Measurements from ENCODE around the gene CACHD1.
"Not testable (repeated sequence)": the region's sequence is repeated elsewhere in the genome, so short reads cannot be mapped to it uniquely, and the experiment has no call there.

The CACHD1 gene

DNA sequence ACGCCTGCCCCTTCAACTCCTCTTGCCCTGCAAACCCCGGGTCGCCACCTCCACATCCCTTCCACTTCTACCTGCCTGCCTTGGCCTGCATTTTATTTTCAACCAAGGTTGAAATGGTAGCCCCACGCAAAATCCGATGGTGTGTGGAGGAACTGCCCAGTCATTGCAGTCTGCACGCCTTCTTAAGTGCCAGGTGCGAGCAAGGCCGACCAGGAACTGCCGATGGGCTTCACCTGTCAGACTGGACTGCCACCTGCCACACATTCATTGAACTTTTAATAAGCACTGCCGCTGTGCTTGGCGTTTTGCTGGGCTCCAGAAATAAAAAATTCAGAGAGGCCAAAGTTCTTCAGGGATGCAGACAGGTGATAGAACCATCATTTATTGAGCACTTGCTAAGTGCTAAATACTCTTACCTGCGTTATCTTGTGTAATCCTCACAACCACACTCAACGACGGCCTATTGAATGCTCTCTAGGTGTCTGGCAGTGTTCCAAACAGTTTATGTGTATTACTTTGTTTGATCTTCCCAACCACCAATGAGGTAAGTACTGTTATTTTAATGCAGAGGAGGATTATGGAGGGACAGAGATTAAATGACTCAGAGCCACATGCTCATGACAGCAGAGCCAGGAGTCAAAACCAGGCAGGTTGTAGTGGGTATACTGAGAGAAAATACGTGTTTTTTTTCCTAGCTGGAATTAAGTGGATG lies 36.2 kb downstream of the CACHD1 start:
- H2BK5ac ChIP-seq (ENCODE audit: low read depth, low read length, poor library complexity, severe bottlenecking): no peak overlapping the region
- peak overlapping the region; percentile 35 for H4K8ac ChIP-seq (ENCODE audit: low read length)
- H3K4ac ChIP-seq (ENCODE audit: low read depth in 1 of 2, low read length in 2 of 2): no peak overlapping the region
- peak overlapping the region; percentile 67 for H2AFZ ChIP-seq (ENCODE audit: low read depth, low read length)
- H2BK15ac ChIP-seq (ENCODE audit: low read depth, poor library complexity, severe bottlenecking): no peak overlapping the region
- DNase-seq: no peak
- 64% methylated on average over 15 of the region's 15 CpGs for WGBS
- H3K36me3 ChIP-seq (ENCODE audit: control insufficient read depth in 1 of 2, insufficient read depth in 2 of 2, low read depth in 1 of 2, low read length in 2 of 2): no peaks in the 10 kb centered on the region
- peaks cover 7% of the 10 kb centered on the region for H3K4me1 ChIP-seq (ENCODE audit: control insufficient read depth, insufficient read depth, low read depth, low read length)
- no peak overlapping the region for H3K14ac ChIP-seq (ENCODE audit: low read length in 2 of 2)
- no peaks in the 10 kb centered on the region for H3K9me3 ChIP-seq (ENCODE audit: control insufficient read depth, low read length)
- H3K27me3 ChIP-seq (ENCODE audit: control insufficient read depth in 1 of 2, insufficient read depth in 1 of 2, low read length in 2 of 2): no peaks in the 10 kb centered on the region
- no peak overlapping the region for H4K91ac ChIP-seq (ENCODE audit: low read length)
- H3K79me1 ChIP-seq (replicated peaks; ENCODE audit: low read length, poor library complexity, severe bottlenecking): peaks cover 7% of the 10 kb centered on the region
- no peak overlapping the region for H2BK12ac ChIP-seq (ENCODE audit: low read length in 2 of 2)
- H3K18ac ChIP-seq (ENCODE audit: low read depth in 1 of 2, low read length in 2 of 2): peak overlapping the region in 1 of 2 experiments; percentile 11
- H3K23ac ChIP-seq (ENCODE audit: low read length in 2 of 2): no peak overlapping the region
- H3K4me3 ChIP-seq (ENCODE audit: insufficient read depth in 1 of 2, low read depth in 1 of 2, low read length in 2 of 2): peak overlapping the region; percentile 59 to 62
- no peak overlapping the region for H3K9ac ChIP-seq (ENCODE audit: low read length)
- no peak overlapping the region for H2AK5ac ChIP-seq (ENCODE audit: low read length, severe bottlenecking)
- no peak overlapping the region for H2BK120ac ChIP-seq (ENCODE audit: low read depth, low read length)
- H3K27ac ChIP-seq (ENCODE audit: low read length, poor library complexity, severe bottlenecking): no peak overlapping the region
- peak overlapping the region; percentile 80 for H3K4me2 ChIP-seq (ENCODE audit: low read length, poor library complexity, severe bottlenecking)

DNA sequence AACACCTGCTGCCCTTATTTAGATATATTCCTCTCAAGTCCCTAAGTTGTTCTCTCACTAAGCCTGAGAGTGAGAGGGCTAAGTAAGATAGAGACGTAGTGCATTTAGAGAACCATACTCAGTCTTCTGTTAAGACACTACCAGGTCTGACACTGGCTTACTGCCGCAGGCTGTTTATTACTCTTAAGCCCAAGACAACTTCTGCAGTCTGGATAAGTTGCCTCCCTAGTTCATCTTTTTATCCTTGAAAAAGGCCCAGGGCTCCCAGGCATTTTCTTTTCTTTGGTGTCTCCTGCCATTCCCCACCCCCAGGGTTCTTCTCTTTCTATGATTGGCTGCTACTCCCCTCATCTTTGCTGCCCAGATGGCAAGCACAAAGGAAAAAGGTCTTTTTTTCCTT lies 38.7 kb downstream of the CACHD1 start:
- no peak overlapping the region for H2AK5ac ChIP-seq (ENCODE audit: low read length, severe bottlenecking)
- no peak overlapping the region for H4K91ac ChIP-seq (ENCODE audit: low read length)
- H3K27me3 ChIP-seq (ENCODE audit: control insufficient read depth in 1 of 2, insufficient read depth in 1 of 2, low read length in 2 of 2): no peaks in the 10 kb centered on the region
- H3K9ac ChIP-seq (ENCODE audit: low read length): no peak overlapping the region
- H3K4me2 ChIP-seq (ENCODE audit: low read length, poor library complexity, severe bottlenecking): no peak overlapping the region
- H2BK120ac ChIP-seq (ENCODE audit: low read depth, low read length): no peak overlapping the region
- no peak for DNase-seq
- H3K4me3 ChIP-seq (ENCODE audit: insufficient read depth in 1 of 2, low read depth in 1 of 2, low read length in 2 of 2): no peak overlapping the region
- WGBS: 67% methylated on average over 2 of the region's 2 CpGs
- H3K14ac ChIP-seq (ENCODE audit: low read length in 2 of 2): no peak overlapping the region
- H3K27ac ChIP-seq (ENCODE audit: low read length, poor library complexity, severe bottlenecking): no peak overlapping the region
- H2BK15ac ChIP-seq (ENCODE audit: low read depth, poor library complexity, severe bottlenecking): no peak overlapping the region
- H2AFZ ChIP-seq (ENCODE audit: low read depth, low read length): no peak overlapping the region
- no peak overlapping the region for H3K23ac ChIP-seq (ENCODE audit: low read length in 2 of 2)
- H3K36me3 ChIP-seq (ENCODE audit: control insufficient read depth in 1 of 2, insufficient read depth in 2 of 2, low read depth in 1 of 2, low read length in 2 of 2): no peaks in the 10 kb centered on the region
- no peak overlapping the region for H4K8ac ChIP-seq (ENCODE audit: low read length)
- peaks cover 16% of the 10 kb centered on the region for H3K79me1 ChIP-seq (replicated peaks; ENCODE audit: low read length, poor library complexity, severe bottlenecking)
- H2BK12ac ChIP-seq (ENCODE audit: low read length in 2 of 2): no peak overlapping the region
- no peaks in the 10 kb centered on the region for H3K9me3 ChIP-seq (ENCODE audit: control insufficient read depth, low read length)
- H3K4me1 ChIP-seq (ENCODE audit: control insufficient read depth, insufficient read depth, low read depth, low read length): peaks cover 7% of the 10 kb centered on the region
- H3K18ac ChIP-seq (ENCODE audit: low read depth in 1 of 2, low read length in 2 of 2): no peak overlapping the region
- no peak overlapping the region for H3K4ac ChIP-seq (ENCODE audit: low read depth in 1 of 2, low read length in 2 of 2)
- H2BK5ac ChIP-seq (ENCODE audit: low read depth, low read length, poor library complexity, severe bottlenecking): no peak overlapping the region

DNA sequence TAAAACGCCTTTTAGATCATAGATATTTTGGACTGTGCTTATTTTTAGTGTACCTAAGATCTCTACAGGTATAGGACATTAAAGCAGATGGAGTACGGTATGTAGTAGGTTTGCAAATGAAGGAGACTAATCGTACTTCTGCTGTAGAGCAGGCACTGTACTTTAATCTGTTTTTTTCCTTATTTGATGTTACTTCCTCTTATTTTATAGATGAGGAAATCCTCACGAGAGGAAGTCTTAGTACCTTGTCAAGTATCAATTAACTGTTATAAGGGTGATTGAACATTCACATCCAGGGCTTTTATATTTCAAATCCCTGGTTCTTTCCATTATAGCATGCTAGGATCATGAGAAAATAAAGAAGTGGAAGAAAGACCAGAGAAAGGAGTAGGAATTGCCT lies 41.1 kb downstream of the CACHD1 start:
- H2BK12ac ChIP-seq (ENCODE audit: low read length in 2 of 2): no peak overlapping the region
- H3K4me1 ChIP-seq (ENCODE audit: control insufficient read depth, insufficient read depth, low read depth, low read length): peaks cover under 1% of the 10 kb centered on the region
- H3K4me2 ChIP-seq (ENCODE audit: low read length, poor library complexity, severe bottlenecking): no peak overlapping the region
- no peak overlapping the region for H2AFZ ChIP-seq (ENCODE audit: low read depth, low read length)
- no peak overlapping the region for H4K91ac ChIP-seq (ENCODE audit: low read length)
- H2BK15ac ChIP-seq (ENCODE audit: low read depth, poor library complexity, severe bottlenecking): no peak overlapping the region
- H3K18ac ChIP-seq (ENCODE audit: low read depth in 1 of 2, low read length in 2 of 2): no peak overlapping the region
- no peak overlapping the region for H3K14ac ChIP-seq (ENCODE audit: low read length in 2 of 2)
- DNase-seq: no peak
- no peak overlapping the region for H3K23ac ChIP-seq (ENCODE audit: low read length in 2 of 2)
- peaks cover 15% of the 10 kb centered on the region for H3K79me1 ChIP-seq (replicated peaks; ENCODE audit: low read length, poor library complexity, severe bottlenecking)
- no peak overlapping the region for H3K4me3 ChIP-seq (ENCODE audit: insufficient read depth in 1 of 2, low read depth in 1 of 2, low read length in 2 of 2)
- H3K4ac ChIP-seq (ENCODE audit: low read depth in 1 of 2, low read length in 2 of 2): no peak overlapping the region
- no peak overlapping the region for H2BK5ac ChIP-seq (ENCODE audit: low read depth, low read length, poor library complexity, severe bottlenecking)
- H4K8ac ChIP-seq (ENCODE audit: low read length): no peak overlapping the region
- H3K27me3 ChIP-seq (ENCODE audit: control insufficient read depth in 1 of 2, insufficient read depth in 1 of 2, low read length in 2 of 2): no peaks in the 10 kb centered on the region
- H3K27ac ChIP-seq (ENCODE audit: low read length, poor library complexity, severe bottlenecking): no peak overlapping the region
- no peak overlapping the region for H3K9ac ChIP-seq (ENCODE audit: low read length)
- no peaks in the 10 kb centered on the region for H3K9me3 ChIP-seq (ENCODE audit: control insufficient read depth, low read length)
- no peak overlapping the region for H2AK5ac ChIP-seq (ENCODE audit: low read length, severe bottlenecking)
- no peaks in the 10 kb centered on the region for H3K36me3 ChIP-seq (ENCODE audit: control insufficient read depth in 1 of 2, insufficient read depth in 2 of 2, low read depth in 1 of 2, low read length in 2 of 2)
- WGBS: 94% methylated on average over 3 of the region's 4 CpGs
- H2BK120ac ChIP-seq (ENCODE audit: low read depth, low read length): no peak overlapping the region

DNA sequence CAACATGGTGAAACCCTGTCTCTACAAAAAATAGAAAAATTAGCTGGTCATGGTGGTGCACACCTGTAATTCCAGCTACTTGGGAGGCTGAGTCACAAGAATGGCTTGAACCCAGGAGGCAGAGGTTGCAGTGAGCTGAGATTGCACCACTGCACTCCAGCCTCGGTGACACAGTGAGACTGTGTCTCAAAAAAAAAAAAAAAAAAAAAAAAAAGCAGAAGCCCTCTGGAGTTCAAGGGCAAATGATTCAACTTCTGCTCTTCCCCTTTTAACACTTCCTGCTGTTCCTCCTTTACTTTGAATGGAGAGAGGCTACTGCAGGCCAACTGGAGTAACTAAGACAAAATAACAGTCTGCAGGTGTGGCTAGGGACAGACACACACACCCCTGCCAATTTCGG lies 42.3 kb downstream of the CACHD1 start:
- H3K9ac ChIP-seq (ENCODE audit: low read length); H4K8ac ChIP-seq (ENCODE audit: low read length); H3K23ac ChIP-seq (ENCODE audit: low read length in 2 of 2); H3K4me1 ChIP-seq (ENCODE audit: control insufficient read depth, insufficient read depth, low read depth, low read length); H3K27ac ChIP-seq (ENCODE audit: low read length, poor library complexity, severe bottlenecking); H2BK120ac ChIP-seq (ENCODE audit: low read depth, low read length); H4K91ac ChIP-seq (ENCODE audit: low read length); H3K36me3 ChIP-seq (ENCODE audit: control insufficient read depth in 1 of 2, insufficient read depth in 2 of 2, low read depth in 1 of 2, low read length in 2 of 2); H3K14ac ChIP-seq (ENCODE audit: low read length in 2 of 2); H2BK15ac ChIP-seq (ENCODE audit: low read depth, poor library complexity, severe bottlenecking); H3K9me3 ChIP-seq (ENCODE audit: control insufficient read depth, low read length); H3K4me2 ChIP-seq (ENCODE audit: low read length, poor library complexity, severe bottlenecking); DNase-seq; H3K4ac ChIP-seq (ENCODE audit: low read depth in 1 of 2, low read length in 2 of 2); H3K27me3 ChIP-seq (ENCODE audit: control insufficient read depth in 1 of 2, insufficient read depth in 1 of 2, low read length in 2 of 2); H2AK5ac ChIP-seq (ENCODE audit: low read length, severe bottlenecking); H3K18ac ChIP-seq (ENCODE audit: low read depth in 1 of 2, low read length in 2 of 2); H2AFZ ChIP-seq (ENCODE audit: low read depth, low read length); H3K4me3 ChIP-seq (ENCODE audit: insufficient read depth in 1 of 2, low read depth in 1 of 2, low read length in 2 of 2); H2BK5ac ChIP-seq (ENCODE audit: low read depth, low read length, poor library complexity, severe bottlenecking); H2BK12ac ChIP-seq (ENCODE audit: low read length in 2 of 2): not testable (repeated sequence)
- H3K79me1 ChIP-seq (replicated peaks; ENCODE audit: low read length, poor library complexity, severe bottlenecking): peaks cover 15% of the 10 kb centered on the region
- 43% methylated on average over 1 of the region's 2 CpGs for WGBS
